HG03457 (cell line): Measurements from ENCODE around the gene ANTKMT.

ENCODE experiments used
- ATAC-seq: cut with Tn5 transposase; IDR thresholded peaks from one replicate; pipeline ENCODE4 v1.9.1; 2021; ENCODE audit warnings: moderate number of reproducible peaks; ENCODE audit not compliant: unreplicated experiment

ANTKMT gene

GRCh38 chr16:761625-762513, 40.9 kb downstream of the ANTKMT start:
- ATAC-seq: no peak

- no peak for ATAC-seq
Measured at GRCh38 chr16:762595-763268, 41.8 kb downstream of the ANTKMT start.

DNA sequence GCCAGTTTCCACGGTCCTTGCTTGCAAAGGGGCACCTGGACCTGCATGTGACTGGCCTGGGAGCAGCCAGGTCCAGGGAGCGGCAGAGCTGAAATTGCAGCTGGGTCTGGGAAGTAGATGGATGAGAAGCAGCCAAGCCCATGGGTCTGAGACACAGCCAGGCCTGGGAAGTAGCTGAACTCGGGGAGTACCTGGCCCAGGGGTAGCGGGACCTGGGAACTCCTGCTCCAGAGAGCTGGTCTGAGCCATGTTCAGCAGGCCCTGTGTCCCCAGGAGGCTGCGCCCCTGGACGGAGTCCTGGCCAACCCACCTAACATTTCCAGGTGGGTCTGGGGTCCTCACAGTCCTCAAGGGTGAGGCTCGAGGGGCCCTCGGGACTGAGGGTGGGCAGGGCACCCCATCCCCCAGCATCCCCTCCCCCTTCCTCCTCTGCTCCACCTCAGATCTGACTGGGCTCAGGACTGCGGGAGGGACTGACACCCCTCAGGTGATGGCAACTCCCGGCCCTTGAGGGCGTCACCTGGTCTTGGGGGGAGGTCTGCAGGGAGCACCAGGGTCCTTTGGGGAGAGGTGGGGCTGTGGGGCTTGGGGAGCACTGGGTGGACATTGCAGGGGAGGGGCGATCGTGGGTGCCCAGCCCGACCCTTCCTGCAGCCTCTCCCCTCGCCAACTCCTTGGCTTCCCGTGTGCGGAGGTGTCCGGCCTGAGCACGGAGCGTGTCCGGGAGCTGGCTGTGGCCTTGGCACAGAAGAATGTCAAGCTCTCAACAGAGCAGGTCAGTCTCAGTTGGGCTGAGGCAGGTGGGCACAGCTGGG, 42.6 kb downstream of the ANTKMT start:
- ATAC-seq: no peak

DNA sequence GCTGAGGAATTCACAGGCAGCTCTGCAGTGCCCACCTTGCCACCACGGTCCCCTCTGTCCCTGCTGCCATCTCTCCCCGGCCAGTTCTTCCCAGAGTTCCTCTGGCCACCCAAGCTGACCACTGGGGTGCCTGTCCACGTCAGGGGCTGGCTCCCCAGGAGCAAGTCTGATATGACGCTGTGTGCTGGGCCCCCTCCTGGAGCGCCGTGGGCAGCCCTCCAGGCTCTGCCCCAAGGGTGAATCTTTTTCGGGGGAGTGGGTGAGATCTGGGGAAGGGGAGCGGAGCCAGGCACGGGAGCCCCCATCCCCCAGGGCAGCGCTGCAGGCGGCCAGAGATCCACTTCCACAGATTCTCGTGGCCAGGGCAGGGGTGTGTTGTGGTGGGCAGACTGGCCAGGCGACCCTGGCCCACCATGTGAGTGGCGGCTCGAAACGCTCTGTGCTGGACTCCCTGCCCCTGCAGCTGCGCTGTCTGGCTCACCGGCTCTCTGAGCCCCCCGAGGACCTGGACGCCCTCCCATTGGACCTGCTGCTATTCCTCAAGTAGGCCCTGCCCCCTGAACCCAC, 43.3 kb downstream of the ANTKMT start:
- ATAC-seq: no peak

GRCh38 chr16:764848-765487, 44.0 kb downstream of the ANTKMT start:
- ATAC-seq: no peak

DNA sequence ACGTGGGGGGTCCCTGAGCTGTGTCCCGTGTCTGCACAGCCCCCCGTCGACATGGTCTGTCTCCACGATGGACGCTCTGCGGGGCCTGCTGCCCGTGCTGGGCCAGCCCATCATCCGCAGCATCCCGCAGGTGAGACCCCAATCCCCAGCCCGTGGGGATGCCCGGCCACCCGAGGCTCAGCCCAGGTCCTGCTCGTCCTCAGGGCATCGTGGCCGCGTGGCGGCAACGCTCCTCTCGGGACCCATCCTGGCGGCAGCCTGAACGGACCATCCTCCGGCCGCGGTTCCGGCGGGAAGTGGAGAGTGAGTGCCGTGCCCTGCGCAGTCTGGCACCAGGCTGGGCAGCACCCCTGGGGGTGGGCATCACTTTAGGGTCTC, 44.5 kb downstream of the ANTKMT start:
- no peak for ATAC-seq

GRCh38 chr16:766008-766819, 45.3 kb downstream of the ANTKMT start:
- ATAC-seq: no peak

- ATAC-seq: no peak
Measured at GRCh38 chr16:766820-767640, 46.1 kb downstream of the ANTKMT start.

GRCh38 chr16:767743-768235, 46.8 kb downstream of the ANTKMT start:
- ATAC-seq: no peak

DNA sequence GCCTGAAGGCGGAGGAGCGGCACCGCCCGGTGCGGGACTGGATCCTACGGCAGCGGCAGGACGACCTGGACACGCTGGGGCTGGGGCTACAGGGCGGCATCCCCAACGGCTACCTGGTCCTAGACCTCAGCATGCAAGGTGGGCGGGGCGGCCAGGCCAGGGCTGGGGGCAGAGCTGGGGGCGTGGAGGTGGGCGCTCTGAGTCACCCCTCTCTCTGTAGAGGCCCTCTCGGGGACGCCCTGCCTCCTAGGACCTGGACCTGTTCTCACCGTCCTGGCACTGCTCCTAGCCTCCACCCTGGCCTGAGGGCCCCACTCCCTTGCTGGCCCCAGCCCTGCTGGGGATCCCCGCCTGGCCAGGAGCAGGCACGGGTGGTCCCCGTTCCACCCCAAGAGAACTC, 47.5 kb downstream of the ANTKMT start:
- no peak for ATAC-seq

DNA sequence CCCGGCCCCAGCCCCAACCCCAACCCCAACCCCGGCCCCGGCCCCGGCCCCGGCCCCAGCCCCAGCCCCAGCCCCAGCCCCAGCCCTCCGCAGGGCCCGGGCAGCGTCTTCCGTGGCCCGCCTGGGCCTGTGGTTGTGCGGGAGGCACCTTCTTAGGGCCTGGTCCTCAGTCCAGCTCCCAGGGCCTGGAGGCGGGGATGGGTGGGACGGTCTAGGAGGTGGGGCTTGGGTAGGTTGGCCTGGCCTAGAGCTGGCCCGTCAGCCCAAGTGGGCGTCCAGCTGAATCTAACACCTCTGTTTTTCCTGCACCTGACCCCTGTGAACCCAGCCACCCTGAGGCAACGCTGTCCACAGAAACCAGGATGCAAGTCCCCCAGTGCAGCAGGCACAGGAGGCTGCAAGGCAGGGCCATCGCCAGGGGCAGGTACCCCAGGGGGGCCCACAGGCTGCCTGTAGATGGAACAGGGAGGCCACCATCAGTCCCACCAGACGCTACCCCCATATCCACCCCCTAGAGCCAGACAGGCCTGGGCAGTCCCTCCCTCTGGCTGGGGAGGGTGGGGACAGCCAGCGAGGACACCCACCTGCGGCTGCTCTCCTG, 48.3 kb downstream of the ANTKMT start:
- ATAC-seq: no peak

DNA sequence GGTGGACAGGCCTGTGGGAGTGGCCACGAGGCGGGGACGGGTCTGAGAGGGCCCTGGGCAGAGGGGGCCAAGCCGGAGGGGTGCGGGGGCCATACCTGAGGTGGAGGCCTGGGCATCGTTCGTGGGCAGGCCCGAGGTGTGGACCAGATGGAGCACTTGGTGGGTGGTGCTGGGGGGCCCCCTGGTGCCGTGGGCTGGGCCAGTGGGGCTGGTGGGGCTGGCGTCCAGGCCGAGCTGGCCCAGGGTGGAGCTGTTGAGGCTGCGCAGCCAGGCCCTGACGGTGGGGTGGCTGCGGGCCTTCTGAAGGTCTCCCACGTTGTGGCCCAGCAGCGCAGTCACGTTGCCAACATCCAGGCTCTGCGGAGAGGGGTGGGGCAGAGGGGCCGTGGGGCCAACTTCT, 49.0 kb downstream of the ANTKMT start:
- ATAC-seq: no peak

DNA sequence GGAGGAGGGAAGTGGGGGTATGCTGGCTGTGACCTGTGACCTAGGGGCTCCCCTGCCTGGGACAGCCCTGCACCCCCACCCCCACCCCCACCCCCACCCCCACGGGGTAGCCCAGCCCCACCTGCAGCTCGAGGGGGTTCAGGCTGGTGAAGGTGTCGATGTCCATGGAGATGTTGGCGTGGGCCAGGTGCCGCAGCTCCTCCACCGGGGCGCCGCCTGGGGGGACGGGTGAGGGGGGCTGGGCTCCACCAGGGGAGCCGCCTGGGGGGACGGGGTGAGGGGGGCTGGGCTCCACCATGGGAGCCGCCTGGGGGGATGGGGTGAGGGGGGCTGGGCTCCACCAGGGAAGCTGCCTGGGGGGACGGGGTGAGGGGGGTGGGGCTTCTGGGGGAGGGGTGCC, 49.5 kb downstream of the ANTKMT start:
- ATAC-seq: no peak
